ENCODE results near the gene DNAJC25.

GRCh38 chr9:111637421-111637950 is 6.4 kb downstream of the DNAJC25 start:
- TF ChIP-seq CTCF (IDR thresholded peaks at IDR 0.05) (no peak), POLR2A (IDR thresholded peaks at IDR 0.05) (no peak), POLR2AphosphoS5 (IDR thresholded peaks at IDR 0.05) (peak; percentile 10)

Measured in prostate gland (tissue), 2 donors.